Suppressor macrophage treated with lipopolysaccharide for 4 hours (primary cell): ENCODE data around the gene LIMS2.

Experiments used
- DNase-seq: peaks from one replicate; pipeline ENCODE4 v3.0.0-alpha.2; 2020

The LIMS2 gene

GRCh38 chr2:127632592-127633489 is 42.5 kb downstream of the LIMS2 start:
- no peak for DNase-seq

- no peak for DNase-seq
Measured at GRCh38 chr2:127631997-127632581, 43.2 kb downstream of the LIMS2 start.

- no peak for DNase-seq
Measured at GRCh38 chr2:127631541-127631996, 43.8 kb downstream of the LIMS2 start.

- DNase-seq: no peak
Measured at GRCh38 chr2:127630864-127631540, 44.3 kb downstream of the LIMS2 start.

GRCh38 chr2:127630096-127630863 is 45.0 kb downstream of the LIMS2 start:
- no peak for DNase-seq

- no peak for DNase-seq
Measured at GRCh38 chr2:127629637-127630036, 45.7 kb downstream of the LIMS2 start.

GRCh38 chr2:127628767-127629614 is 46.3 kb downstream of the LIMS2 start:
- DNase-seq: no peak

- DNase-seq: no peak
Measured at GRCh38 chr2:127627740-127628571, 47.4 kb downstream of the LIMS2 start.

- DNase-seq: no peak
Measured at GRCh38 chr2:127626917-127627739, 48.2 kb downstream of the LIMS2 start.

- no peak for DNase-seq
Measured at GRCh38 chr2:127626175-127626574, 49.2 kb downstream of the LIMS2 start.

- DNase-seq: no peak
Measured at GRCh38 chr2:127625572-127625951, 49.8 kb downstream of the LIMS2 start.

- no peak for DNase-seq
Measured at GRCh38 chr2:127624756-127625571, 50.4 kb downstream of the LIMS2 start.

GRCh38 chr2:127624320-127624755 is 51.0 kb downstream of the LIMS2 start:
- DNase-seq: no peak

- DNase-seq: no peak
Measured at GRCh38 chr2:127623388-127624319, 51.7 kb downstream of the LIMS2 start.

GRCh38 chr2:127622561-127623387 is 52.6 kb downstream of the LIMS2 start:
- DNase-seq: no peak

GRCh38 chr2:127621981-127622431 is 53.3 kb downstream of the LIMS2 start:
- no peak for DNase-seq

- peak; percentile 21 for DNase-seq
Measured at GRCh38 chr2:127620866-127621265, 54.5 kb downstream of the LIMS2 start.
